GM18508 (cell line): ENCODE measurements around the gene KIF17.
"Not testable (repeated sequence)": the region's sequence is repeated elsewhere in the genome, so short reads cannot be mapped to it uniquely, and the experiment has no call there.

Source experiments
- ATAC-seq: cut with Tn5 transposase; IDR thresholded peaks from one replicate; pipeline ENCODE4 v1.9.1; 2021; ENCODE audit warnings: moderate number of reproducible peaks; ENCODE audit not compliant: insufficient read depth, unreplicated experiment

The KIF17 gene

DNA sequence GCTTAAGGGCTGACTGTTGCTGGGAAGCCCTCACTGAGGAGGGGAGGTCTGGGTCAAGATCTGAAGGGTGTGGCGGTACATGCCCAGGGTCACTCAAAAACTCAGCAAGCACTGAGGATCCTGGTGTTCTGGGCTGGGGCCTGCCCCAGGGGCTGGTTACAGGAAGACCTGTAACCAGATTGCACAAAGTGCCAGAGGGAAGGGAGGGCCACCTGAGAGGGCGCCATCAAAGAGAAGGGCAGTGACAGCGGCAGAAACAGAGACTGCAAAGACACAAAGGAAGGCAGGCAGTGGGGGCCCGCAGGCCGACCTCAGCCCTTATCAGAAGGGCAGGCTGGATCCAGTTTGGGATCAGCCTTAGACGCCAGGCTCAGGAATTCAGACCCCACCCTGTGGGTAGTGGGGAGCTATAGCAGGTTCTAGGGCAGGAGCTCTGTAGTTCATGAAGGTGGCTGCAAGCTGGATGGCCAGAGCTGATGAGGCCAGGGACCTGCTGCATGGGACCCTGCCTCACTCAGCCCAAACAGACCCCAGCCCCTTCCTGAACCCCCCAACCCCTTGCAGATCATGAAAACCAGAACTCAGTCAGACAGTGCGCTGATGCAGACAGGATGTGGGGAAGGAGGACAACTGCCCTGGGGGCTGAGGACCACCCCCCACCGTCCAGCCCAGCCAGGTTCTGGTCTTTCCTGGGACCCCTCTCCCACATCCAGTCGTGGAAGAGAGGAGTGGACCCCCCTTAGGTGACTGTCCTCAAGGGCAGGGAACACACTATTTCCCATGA, 10.8 kb upstream of the KIF17 start:
- ATAC-seq, result no peak

GRCh38 chr1:20727746-20728316, 10.0 kb upstream of the KIF17 start:
- no peak for ATAC-seq

DNA sequence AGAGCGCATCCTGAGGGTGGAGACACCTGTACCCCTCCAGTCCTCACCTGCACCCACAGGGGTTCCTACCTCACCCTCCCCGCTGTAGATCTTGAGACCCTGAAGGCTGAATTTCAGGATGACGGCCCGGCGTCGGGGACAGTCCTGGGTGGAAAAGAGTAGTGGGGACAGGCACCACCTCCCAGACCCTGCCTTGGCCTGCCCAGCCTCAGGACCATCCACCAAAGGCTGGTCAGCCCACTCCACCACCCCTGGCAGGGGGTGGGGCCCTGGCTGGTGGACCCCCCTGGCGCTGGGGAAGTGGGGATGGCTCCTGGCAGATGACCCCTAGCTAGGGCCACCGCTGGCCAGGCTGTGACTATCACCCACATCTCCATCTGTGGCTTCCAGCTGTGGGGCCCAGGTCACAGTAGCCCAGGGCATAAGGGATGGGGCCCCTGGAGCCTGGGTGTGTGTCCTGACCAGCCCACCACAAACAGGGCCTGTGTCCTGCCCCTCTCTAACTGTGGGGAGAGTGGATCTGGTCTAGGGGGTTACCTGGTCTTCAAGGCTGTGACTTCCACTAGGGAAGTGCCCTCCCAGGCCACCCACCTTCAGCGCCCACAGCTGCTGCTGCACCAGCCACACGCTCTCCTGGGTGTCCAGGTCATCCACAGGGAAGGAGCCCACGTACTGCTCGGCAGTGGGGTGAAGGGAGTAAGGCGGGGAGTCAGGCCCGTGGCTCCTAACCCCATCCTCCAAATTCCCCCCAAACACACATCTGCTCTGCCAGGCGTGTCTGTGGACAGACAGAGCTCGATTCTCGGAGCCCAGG, 9.3 kb upstream of the KIF17 start:
- no peak for ATAC-seq

DNA sequence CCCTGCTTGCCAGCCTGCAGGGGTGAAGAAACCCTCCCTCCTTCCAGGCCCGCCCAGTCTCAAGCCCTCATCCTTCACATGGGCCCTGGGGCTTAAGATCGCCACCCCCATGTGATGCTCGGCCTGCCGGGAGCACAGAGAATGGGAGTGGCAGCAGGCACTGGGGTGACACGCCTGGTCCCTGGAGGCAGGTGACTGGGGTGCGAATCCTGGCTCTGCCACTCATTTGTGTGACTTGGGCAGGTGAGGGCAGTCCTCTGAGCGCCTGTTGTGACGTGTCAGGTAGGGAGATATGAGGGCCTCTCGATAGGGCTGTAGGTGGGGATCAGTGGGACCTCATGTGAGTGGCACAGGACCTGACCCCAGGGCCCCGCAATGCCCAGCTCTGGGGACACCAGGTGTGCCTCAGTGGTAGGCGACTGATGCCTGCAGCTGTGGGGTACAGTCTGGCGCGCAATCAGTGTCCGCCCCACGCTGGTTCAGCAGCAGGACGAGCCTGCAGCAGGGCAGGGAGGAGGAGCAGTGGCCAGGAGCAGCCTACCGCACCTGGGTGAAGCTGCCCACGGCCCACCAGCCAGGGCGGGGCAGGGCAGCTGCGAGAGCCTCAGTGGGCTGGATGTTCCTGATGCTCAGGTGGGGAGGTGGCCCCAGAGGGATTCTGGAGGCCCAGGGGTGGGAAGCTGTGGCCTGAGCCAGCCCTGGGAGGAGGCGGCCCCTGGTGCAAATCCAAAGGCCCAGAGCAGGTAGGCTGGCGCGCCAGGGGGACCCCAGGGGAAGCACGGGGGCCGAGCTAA, 8.5 kb upstream of the KIF17 start:
- ATAC-seq, result no peak

- ATAC-seq, result no peak
These were observed 7.6 kb upstream of the KIF17 start for GRCh38 chr1:20725189-20726117.

DNA sequence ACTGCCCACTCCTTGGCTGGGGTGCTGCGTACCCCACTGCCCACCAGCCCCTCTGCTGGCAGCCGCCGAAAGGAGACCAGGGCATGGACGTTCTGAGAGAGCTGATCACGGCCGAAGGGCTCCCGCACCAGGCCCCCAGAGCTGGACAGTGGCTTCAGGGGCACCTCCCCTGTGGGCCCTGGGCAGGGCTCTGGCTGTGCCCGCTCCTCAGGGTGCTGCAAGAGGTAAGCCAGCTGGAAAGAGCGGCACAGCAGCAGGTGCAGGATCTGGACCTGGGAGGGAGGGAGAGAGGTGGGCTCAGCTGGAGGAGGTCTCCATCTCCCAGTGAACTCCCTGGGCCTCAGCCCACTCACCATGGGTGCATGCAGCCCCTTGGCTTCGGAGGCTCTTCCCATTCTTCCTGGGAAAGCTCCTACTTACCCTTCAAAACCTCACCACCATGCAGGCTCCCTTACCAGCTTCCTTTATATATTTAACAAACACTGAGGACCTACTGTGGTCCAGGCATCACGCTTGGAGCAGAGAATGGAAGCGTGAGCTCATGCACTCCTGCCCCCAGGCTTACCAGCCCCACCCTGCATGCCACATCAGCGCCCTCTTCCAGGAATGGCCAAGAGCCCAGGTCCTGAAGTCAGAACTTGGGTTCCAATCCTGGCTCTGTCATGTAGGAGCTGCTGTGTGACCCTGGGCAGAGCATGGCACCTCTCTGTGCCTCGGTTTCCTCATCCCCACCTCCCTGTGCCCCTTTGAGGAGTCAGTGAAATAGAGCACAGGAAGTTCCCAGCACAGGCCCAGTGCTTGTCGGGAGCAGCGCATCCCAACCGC, 6.8 kb upstream of the KIF17 start:
- ATAC-seq, result no peak

DNA sequence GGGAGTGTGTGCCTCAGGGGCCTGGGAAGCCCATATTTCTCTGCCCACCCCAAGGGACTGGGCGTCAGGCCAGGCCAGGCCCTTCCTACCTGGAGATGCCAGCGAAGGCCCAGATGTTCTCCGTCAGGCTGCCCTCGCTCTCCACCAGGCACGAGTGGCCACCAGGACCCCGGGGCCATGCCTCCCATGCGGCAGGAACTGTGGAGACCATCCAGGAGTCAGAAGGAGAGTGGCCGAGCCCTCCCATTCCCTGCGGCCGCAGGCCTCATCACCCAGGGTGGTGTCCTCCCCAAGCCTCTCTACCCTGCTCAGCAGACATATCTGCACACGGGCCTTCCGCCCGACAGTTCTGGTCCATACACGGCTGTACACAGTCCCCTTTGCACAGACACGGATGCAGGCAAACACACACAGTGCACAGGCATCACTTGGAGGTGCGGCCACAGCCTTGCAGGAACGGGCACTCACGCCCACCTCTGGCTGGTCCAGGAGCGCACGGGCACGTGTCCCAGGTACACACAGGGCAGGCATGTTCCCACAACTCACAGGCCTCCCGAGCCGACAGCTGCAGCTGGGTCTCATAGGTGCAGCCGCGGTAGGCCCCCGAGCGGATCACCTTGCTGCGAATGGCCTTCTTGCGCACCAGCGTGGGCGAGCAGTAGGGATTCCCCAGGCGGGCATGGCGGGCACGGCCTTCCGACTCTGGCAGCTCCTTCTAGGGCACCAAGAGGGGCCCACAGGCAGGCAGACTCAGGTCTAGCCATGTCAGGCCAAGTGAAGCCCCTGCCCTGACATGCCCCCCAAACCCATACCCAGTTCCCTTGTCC, 5.9 kb upstream of the KIF17 start:
- no peak for ATAC-seq

- ATAC-seq, result no peak
These were observed 5.3 kb upstream of the KIF17 start for GRCh38 chr1:20723159-20723536.

- no peak for ATAC-seq
These were observed 3.6 kb upstream of the KIF17 start for GRCh38 chr1:20721117-20722061.

DNA sequence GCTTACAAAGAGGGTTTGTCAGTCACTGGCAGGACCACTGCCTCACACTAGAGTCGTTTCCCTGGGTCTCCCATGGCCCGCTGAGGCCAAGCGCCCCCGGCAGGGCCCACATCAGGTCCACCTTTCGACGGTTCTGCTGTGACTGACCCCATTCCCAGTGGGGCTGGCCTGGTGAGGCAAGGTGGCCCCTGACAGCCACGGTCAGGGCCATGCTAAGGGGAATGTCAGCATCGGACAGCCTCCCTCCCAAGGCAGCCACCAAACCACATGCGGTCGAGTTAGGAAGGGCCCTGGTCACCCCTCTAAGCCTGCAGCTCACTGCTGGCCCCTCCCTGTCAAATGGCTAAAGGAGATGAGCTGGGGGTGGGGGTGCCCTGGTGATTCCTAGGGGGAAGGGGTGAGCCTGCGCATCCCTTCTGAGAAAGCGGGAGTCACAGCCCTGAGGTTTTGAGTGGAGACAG, 2.9 kb upstream of the KIF17 start:
- ATAC-seq, result no peak

- no peak for ATAC-seq
These were observed 2.2 kb upstream of the KIF17 start for GRCh38 chr1:20719871-20720620.

DNA sequence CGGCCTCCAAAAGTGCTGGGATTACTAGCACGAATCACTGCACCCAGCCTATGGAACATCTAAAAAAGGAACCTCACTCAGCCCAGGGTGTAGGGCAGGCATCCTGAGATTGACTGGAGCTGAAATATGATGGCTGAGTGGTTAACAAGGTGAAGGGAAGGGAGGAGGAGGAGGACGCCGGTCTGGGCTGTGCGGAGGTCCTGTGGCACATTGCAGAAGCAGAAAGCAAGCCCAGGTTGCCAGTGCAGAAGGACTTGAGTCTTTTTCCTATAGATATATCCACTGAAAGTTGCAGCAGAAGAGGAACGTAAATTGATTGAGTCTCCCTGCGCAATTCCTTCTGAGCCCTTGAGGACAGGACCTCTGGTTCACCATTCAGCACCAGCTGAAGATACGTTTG, 1.5 kb upstream of the KIF17 start:
- ATAC-seq, result no peak

DNA sequence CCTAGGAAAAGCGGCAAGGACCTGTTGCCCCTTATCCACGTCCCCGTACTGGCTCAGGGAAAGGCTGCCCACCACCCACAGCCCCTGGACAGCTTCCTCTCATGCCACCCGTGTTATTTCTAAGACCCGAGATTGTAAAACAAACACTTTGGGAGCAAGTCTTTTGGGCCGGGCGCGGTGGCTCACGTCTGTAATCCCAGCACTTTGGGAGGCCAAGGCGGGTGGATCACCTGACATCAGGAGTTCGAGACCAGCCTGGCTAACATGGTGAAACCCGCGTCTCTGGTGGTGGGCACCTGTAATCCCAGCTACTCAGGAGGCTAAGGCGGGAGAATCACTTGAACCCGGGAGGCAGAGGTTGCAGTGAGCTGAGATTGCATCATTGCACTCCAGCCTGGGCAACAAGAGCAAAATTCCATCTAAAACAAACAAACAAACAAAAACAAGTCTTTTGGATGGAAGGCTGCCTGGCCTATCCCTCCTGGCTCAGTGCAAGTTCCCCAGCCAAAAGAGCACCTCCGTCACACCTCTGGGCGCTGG, 606 bp upstream of the KIF17 start:
- ATAC-seq, result not testable (repeated sequence)

GRCh38 chr1:20716232-20716631, 1.6 kb downstream of the KIF17 start:
- ATAC-seq, result no peak

DNA sequence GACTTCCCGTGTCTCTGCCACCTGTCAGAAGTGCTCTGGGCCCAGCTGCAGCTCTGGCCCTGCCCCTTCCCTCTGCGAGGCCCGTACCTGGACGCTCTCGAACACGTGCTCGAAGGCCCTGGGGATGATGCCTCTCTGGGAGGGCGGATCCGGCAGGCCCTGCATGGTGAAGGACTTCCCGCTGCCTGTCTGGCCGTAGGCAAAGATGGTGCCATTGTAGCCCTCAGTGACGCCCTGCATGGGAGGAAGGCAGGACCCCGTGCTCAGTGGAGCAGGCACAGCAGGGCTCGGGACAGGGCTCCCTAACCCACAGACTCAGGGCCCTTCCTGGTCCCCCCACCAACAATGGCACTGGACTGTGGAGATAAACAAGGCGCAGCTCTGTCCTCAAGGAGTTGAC, 2.4 kb downstream of the KIF17 start:
- no peak for ATAC-seq

DNA sequence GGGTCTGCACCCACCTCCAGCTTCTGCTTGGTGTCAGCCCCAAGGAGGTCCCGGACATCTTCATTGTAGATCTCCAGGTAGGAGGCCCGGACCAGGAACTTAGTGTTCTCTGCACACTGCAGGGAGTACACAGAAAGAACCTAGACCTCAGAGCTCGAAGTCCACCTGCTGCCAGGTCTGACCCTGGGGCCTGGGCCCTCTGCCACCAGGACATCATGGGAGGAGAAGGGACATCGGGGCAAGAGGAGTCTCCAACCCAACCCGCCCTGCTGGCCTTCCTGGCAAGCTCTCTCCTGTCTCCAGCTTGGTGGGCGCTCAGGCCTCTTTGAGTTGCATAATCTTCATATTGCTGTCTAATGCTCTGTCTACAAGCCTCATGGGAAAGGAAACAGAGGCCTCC, 4.4 kb downstream of the KIF17 start:
- no peak for ATAC-seq
